ENCODE data around the gene DPP10.

The DPP10 gene

GRCh38 chr2:115782286-115782685 lies 1339.8 kb downstream of the DPP10 start:
- DNase-seq (ENCODE audit: low spot score): no peak
- CTCF ChIA-PET: no interaction called here
- H3K27ac ChIP-seq: no peak overlapping the region
- no peak for TF ChIP-seq CTCF (conservative IDR thresholded peaks at IDR 0.05; ENCODE audit: low read depth)
- POLR2A ChIA-PET (ENCODE audit: low non-redundant PET): no interaction called here

GRCh38 chr2:115796078-115796477 lies 1353.6 kb downstream of the DPP10 start:
- TF ChIP-seq CTCF (conservative IDR thresholded peaks at IDR 0.05; ENCODE audit: low read depth): no peak
- H3K27ac ChIP-seq: no peak overlapping the region
- ChIA-PET POLR2A (ENCODE audit: low non-redundant PET) (no interaction called here), CTCF (interaction anchor here (0.6 kb wide), 1 partner anchor 32 kb away, joined by 3 read pairs; no protein-coding TSS in a partner anchor)
- DNase-seq (ENCODE audit: low spot score): no peak

- no peak for TF ChIP-seq CTCF (conservative IDR thresholded peaks at IDR 0.05; ENCODE audit: low read depth)
- ChIA-PET POLR2A (ENCODE audit: low non-redundant PET) (no interaction called here), CTCF (no interaction called here)
- DNase-seq (ENCODE audit: low spot score): no peak
- no peak overlapping the region for H3K27ac ChIP-seq
Measured at GRCh38 chr2:115807276-115807675, 1364.8 kb downstream of the DPP10 start.

GRCh38 chr2:115825912-115826311 lies 1383.5 kb downstream of the DPP10 start:
- POLR2A ChIA-PET (ENCODE audit: low non-redundant PET): no interaction called here
- TF ChIP-seq CTCF (conservative IDR thresholded peaks at IDR 0.05; ENCODE audit: low read depth): no peak
- no peak for DNase-seq (ENCODE audit: low spot score)
- CTCF ChIA-PET: no interaction called here
- H3K27ac ChIP-seq: no peak overlapping the region

GRCh38 chr2:115833196-115833595 lies 1390.8 kb downstream of the DPP10 start:
- no peak overlapping the region for H3K27ac ChIP-seq
- no peak for DNase-seq (ENCODE audit: low spot score)
- CTCF ChIA-PET: interaction anchor here (0.6 kb wide), 1 partner anchor 1347 kb away, joined by 3 read pairs; no protein-coding TSS in a partner anchor
- POLR2A ChIA-PET (ENCODE audit: low non-redundant PET): no interaction called here
- no peak for TF ChIP-seq CTCF (conservative IDR thresholded peaks at IDR 0.05; ENCODE audit: low read depth)

- no peak overlapping the region for H3K27ac ChIP-seq
- DNase-seq (ENCODE audit: low spot score): no peak
- TF ChIP-seq CTCF (conservative IDR thresholded peaks at IDR 0.05; ENCODE audit: low read depth): no peak
- POLR2A ChIA-PET (ENCODE audit: low non-redundant PET): no interaction called here
- CTCF ChIA-PET: interaction anchor here (0.7 kb wide), 1 partner anchor 1329 kb away, joined by 3 read pairs; no protein-coding TSS in a partner anchor
Measured at GRCh38 chr2:115838539-115838938, 1396.1 kb downstream of the DPP10 start.

GRCh38 chr2:115842306-115842705 lies 1399.9 kb downstream of the DPP10 start:
- no peak overlapping the region for H3K27ac ChIP-seq
- ChIA-PET CTCF (no interaction called here), POLR2A (ENCODE audit: low non-redundant PET) (no interaction called here)
- DNase-seq (ENCODE audit: low spot score): no peak
- no peak for TF ChIP-seq CTCF (conservative IDR thresholded peaks at IDR 0.05; ENCODE audit: low read depth)
